Panc1 (cell line): Measurements from ENCODE around the gene FUCA2.

ENCODE experiments used
- CTCF ChIP-seq: fragments of 450-650 bp; IDR thresholded peaks from 2 replicates; pipeline ENCODE4 v1.5.1; 2017; ENCODE audit warnings: mild to moderate bottlenecking
- REST ChIP-seq, 2 experiments: IDR thresholded peaks; 2 replicates each; pipeline ENCODE4 v1.6.1; 2011 to 2012; ENCODE audit warnings: low read depth in 2 of 2, control low read depth in 1 of 2, low read length in 1 of 2, mild to moderate bottlenecking in 1 of 2, moderate library complexity in 1 of 2; ENCODE audit not compliant: insufficient read depth in 1 of 2

GRCh38 chr6:143525356-143525755 lies 13.8 kb upstream of the FUCA2 start:
- no peak for TF ChIP-seq CTCF
- no peak for TF ChIP-seq REST (IDR thresholded peaks at IDR 0.05; ENCODE audit: insufficient read depth in 1 of 2, low read depth in 2 of 2, low read length in 1 of 2)
